SIG-M5 treated with dmso at 0.1 percent for 504 hours (cell line): ENCODE results near the gene CHID1.

ENCODE experiments used
- DNase-seq: peaks from one replicate; lab custom pipeline; 2025; ENCODE audit not compliant: unreplicated experiment; lab: John Stamatoyannopoulos, UW

CHID1 gene

GRCh38 chr11:910589-911030 is at the start of gene CHID1:
CHID1 (minus strand) TSS chr11:910810; CDS start chr11:904816, 5,994 bp downstream.
- DNase-seq, result peak; percentile 52

GRCh38 chr11:959608-960007 is 49.0 kb upstream of the CHID1 start:
- no peak for DNase-seq

DNA sequence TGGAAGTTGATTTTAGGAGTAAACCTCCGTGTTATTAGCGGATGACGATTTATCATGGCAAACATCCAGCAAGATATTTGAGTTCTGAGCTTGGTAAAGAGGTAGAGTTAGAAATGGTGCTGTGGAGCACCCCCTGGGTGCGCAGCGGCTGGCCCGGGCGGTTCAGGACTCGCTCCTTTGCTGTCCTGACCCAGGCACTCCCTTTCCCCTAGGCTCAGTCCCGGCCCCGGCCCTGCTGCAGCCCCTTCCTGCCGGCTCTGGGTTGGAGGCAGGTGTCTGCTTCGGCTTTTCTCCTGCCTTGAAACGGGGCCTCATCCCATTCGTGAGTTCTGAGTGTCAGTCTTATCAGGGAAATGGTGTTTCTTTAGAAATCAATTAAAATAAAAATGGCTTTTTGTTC is 48.4 kb upstream of the CHID1 start:
- no peak for DNase-seq

GRCh38 chr11:958101-958500 is 47.5 kb upstream of the CHID1 start:
- no peak for DNase-seq

DNA sequence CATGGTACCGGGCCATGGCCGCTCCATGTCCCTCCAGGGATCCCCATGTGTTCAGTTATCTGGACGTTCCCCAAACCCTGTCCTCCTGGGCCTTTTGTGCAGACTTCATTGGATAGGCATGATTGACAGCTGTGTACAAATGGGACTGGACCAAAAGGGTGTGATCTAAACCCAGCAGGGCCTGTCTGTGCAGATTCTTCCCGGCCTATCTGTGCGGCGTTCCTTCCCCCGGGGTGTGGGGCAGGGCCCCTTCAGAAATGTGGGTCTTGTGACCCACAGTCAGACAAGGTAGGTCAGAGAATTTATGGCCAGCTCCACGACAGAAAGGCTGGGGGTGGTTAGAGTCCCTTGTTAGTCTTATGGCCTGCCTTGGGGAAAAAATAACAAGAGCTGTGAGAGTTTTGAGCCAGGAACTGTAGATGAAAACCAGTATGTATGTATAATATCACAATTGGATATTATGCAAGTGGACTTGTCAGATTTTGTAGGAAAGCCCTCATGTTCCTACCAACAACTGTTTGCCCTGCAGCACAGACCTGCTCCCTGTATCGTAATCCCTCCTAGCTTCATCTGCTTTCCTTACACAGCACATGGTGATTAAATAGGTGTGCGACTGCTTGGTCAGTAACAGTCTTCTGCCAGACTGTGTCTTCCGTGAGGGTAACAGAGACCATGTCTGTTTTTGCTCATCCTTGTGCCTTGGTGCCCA is 46.8 kb upstream of the CHID1 start:
- no peak for DNase-seq

GRCh38 chr11:955154-956063 is 44.8 kb upstream of the CHID1 start:
- no peak for DNase-seq

DNA sequence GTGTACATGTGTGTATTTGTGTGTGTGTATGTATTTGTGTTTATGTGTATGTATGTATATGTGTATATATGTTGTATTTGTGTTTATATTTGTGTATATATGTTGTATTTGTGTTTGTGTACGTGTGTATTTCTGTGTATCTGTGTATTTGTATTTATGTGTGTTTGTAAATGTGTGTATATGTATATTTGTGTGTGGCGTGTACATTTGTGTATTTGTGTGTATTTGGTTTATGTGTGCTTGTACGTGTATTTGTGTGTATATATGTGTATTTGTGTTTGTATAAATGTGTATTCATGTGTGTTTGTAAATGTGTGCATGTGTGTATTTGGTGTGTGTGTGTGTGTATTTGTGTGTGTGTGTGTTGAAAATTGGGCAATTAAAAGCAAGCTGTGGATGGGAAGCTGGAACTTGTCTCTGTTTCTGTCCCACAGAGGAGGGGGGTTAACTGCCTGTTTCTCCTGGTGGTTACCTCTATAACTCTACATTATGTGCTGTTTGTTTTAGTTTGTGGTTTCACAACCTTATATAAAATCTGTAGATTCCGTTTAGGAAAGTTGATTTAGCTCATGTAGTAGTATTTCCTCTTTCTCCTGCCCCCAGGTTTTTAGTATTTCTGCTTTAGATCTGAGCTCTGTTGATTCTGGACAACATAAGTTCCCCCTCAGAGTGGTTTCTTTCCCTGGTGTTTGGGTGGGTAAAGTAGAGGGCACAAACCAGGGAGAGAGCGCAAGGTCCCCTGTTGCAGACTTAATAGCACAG is 44.0 kb upstream of the CHID1 start:
- DNase-seq, result no peak

DNA sequence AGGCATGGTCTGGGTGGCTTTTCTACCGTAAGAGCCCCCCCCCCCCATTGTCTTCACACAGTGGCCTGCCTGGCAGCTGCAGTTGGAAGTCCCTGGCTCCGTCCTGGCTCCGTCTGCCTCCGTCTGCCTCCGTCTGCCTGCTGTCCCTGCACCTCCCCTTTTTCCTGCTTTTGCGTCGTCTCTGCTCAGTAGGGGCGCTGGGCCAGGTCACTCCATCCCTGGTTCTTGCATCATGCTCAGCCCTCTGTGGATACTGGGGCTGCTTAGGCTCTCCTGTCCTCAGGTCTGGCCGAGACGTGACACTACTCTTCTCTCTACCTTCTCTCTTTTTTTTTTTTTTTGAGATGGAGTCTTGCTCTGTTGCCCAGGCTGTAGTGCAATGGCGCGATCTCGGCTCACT is 42.9 kb upstream of the CHID1 start:
- no peak for DNase-seq

DNA sequence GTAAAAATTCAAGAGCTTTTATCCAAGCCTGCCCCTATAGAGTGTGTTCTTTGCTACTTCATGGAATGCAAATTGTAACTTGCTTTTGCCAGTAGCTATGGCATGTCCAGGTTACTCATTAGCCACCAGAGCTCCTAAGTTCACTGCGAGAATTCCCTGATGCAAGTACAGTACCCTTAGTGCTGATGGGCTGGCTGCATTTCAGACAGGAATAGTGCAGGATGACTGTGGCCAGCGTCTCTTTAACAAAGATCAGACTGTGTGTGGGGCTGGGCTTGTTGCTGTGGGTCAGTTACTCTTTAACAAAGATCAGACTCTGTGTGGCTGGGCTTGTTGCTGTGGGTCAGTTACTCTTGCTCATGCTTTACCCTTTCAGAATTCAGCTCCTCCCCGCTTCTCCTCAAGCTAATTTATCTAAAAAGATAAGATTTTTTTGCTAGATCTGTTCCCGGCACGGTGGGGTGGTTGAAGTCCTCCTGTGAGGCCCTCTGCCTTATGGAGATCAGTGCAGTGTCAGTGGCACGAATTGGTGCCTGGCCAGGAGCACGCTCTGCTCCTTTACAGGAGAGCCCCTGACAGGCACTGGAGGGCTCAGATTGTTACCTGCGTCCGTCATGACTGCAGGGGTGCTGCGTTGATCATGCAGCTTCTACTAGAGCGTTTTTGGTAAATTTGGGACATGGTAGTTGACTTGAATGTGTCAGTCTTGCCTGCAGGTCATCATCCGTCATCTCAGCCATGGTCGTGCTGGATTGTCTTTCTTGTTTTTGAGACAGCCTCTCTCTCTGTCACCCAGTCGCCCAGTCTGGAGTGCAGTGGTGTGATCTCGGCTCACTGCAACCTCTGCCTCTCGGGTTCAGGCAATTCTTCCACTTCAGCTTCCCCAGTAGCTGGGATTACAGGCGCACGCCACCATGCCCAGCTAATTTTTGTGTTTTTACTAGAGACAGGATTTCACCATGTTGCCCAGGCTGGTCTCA is 42.1 kb upstream of the CHID1 start:
- no peak for DNase-seq

DNA sequence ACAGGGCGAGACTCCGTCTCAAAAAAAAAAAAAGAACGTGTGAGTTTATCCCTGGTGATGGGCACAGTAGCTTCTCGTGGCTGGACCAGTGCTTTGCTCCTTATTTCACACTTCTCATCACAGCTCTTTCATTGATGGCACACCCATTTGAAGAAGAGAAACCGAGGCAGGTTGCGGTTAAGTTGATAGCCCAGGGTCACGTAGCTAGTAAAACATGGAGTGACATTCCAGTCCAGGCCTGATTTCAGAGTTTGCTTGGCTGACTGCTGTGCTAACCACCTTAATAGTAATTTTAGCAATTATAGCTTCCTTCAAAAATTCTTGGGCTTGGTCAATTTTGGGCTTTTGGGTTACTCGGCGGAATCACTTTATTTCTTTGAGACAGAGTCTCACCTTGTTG is 40.9 kb upstream of the CHID1 start:
- no peak for DNase-seq

GRCh38 chr11:947744-948143 is 37.1 kb upstream of the CHID1 start:
- no peak for DNase-seq

GRCh38 chr11:945986-946385 is 35.4 kb upstream of the CHID1 start:
- DNase-seq, result peak; percentile 52

DNA sequence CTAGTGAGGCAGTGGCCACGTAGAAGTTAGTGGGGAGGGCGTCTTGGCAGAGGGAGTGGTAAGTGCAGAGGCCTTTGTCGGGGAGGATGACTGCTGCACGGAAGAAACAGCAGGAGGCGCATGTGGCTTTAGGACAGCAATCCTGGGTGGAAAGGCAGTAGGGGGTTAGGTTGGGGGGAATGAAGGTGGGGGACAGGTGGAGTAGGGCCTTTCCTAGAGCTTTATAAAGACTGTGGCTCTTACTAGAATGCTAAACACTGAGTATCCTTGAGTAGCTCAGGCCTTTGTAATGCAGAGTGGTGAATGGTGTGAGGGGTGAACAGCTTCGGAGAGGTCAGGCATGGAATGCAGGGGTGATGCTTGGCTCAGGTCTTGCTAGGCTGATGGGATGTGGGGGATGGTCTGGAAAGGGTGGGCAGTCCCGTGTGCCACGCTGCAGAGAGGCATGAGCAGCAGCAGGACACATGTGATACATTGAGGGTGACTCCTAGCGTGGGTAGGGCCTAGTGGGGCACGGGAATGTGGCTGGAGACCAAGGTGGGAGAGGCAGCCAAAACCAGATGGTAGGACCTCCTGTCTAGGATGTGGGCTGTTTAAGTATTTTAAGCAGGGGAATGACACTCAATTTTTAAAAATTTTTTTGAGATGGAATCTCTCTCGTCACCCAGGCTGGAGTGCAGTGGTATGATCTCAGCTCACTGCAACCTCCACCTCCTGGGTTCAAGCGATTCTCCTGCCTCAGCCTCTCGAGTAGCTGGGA is 34.3 kb upstream of the CHID1 start:
- no peak for DNase-seq

DNA sequence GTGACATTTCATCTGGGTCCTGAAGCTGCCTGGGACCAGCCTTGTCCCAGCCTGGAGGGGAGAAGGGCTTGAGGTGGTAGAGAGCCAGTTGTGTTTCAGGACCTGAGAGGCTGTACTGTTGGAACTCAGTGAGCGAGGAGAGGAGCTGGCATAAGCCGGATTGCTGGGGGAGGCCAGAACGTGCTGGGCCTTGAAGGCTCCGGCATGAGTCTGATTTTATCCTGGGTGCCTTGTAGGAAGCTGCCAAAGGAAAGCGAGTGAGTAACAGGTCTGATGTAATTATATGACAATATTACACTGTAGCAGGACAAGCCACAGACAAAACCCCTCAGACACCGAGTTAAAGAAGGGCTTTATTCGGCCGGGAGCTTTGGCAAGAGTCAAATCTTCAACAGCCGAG is 32.2 kb upstream of the CHID1 start:
- DNase-seq, result peak; percentile 33

- DNase-seq, result no peak
Observed at GRCh38 chr11:940496-941135, 30.0 kb upstream of the CHID1 start.

- no peak for DNase-seq
Observed at GRCh38 chr11:937841-938261, 27.2 kb upstream of the CHID1 start.

DNA sequence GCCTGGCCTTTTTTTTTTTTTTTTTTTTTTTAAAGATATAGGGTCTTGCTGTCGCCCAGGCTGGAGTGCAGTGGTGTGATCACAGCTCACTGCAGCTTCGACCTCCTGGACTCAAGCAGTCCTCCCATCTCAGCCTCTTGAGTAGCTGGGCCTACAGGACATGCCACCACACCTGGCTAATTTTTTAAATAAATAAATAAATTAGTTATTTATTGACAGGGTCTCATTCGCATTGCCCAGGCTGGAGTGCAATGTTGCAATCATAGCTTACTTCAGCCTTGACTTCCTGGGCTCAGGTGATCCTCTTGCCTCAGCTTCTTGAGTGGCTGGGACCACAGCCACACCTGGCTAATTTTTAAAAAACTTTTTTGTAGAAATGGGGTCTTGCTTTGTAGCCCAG is 25.6 kb upstream of the CHID1 start:
- DNase-seq, result no peak

DNA sequence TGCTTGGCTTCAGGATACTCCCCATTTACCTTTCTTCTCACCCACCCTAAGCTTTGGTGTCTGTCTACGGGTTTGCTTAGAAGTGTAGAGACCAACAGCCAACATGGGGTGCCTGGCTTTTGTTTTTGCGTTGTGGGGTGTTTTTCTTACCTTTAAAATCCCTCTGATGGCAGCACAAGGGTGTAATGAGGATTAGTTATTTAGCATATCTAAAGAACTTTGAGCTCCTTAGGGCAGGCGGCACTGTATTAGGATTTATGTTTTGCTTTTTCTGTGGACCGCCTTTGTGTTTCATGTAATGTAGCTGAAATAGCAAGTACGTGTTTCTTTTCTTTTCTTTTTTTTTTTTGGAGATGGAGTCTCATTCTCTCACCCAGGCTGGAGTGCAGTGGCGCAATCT is 23.9 kb upstream of the CHID1 start:
- DNase-seq, result no peak

GRCh38 chr11:933936-934335 is 23.3 kb upstream of the CHID1 start:
- no peak for DNase-seq
